ENCODE measurements around the gene PPOX. TPM values are rescaled to one million over a fixed set of nuclear protein-coding genes. Genes with fewer than 3 reads are reported as not detected.

PPOX gene
- total RNA-seq, 6 donors from 2014 or later: 19.5 to 48.2 (median 26.6) TPM

DNA sequence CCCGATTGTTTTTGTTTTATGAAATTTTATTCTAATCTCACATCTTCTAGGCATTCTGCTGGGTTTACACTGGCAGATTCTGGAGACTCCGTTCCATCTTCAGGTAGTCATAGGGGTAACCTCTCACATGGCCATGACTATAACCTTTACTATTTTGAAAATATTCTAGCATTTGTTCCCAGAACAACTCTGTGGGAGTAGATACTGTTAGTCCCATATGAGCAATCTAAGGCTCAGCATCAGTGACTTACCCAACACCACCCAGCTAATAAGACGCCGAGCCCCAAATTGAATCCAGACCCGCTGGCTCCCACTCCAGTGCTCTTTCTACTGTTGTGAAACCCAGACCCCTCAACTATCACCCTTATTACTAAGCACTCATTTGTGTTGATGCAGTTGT lies 22.8 kb downstream of the PPOX start:
- H3K27me3 ChIP-seq: no peaks in the 10 kb centered on the region
- ATAC-seq (ENCODE audit: low FRiP score in 2 of 2) (no peak), DNase-seq (no peak)
- WGBS, 2 donors: 97 to 99% methylated on average over 5 of the region's 5 CpGs
- H3K27ac ChIP-seq: no peak overlapping the region
- H3K4me3 ChIP-seq: no peak overlapping the region
- H3K4me1 ChIP-seq: peaks cover 29 to 35% (median 31%) of the 10 kb centered on the region in 4 donors
- H3K9me3 ChIP-seq: no peaks in the 10 kb centered on the region
- TF ChIP-seq POLR2A (IDR thresholded peaks at IDR 0.05): no peak
- no peak for TF ChIP-seq POLR2AphosphoS5 (IDR thresholded peaks at IDR 0.05)
- TF ChIP-seq EP300 (IDR thresholded peaks at IDR 0.05): no peak
- TF ChIP-seq, protein P1, sequence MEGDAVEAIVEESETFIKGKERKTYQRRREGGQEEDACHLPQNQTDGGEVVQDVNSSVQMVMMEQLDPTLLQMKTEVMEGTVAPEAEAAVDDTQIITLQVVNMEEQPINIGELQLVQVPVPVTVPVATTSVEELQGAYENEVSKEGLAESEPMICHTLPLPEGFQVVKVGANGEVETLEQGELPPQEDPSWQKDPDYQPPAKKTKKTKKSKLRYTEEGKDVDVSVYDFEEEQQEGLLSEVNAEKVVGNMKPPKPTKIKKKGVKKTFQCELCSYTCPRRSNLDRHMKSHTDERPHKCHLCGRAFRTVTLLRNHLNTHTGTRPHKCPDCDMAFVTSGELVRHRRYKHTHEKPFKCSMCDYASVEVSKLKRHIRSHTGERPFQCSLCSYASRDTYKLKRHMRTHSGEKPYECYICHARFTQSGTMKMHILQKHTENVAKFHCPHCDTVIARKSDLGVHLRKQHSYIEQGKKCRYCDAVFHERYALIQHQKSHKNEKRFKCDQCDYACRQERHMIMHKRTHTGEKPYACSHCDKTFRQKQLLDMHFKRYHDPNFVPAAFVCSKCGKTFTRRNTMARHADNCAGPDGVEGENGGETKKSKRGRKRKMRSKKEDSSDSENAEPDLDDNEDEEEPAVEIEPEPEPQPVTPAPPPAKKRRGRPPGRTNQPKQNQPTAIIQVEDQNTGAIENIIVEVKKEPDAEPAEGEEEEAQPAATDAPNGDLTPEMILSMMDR (IDR thresholded peaks at IDR 0.05): no peak
- H3K36me3 ChIP-seq: peaks cover 0 to 10% (median 0%) of the 10 kb centered on the region in 4 donors

DNA sequence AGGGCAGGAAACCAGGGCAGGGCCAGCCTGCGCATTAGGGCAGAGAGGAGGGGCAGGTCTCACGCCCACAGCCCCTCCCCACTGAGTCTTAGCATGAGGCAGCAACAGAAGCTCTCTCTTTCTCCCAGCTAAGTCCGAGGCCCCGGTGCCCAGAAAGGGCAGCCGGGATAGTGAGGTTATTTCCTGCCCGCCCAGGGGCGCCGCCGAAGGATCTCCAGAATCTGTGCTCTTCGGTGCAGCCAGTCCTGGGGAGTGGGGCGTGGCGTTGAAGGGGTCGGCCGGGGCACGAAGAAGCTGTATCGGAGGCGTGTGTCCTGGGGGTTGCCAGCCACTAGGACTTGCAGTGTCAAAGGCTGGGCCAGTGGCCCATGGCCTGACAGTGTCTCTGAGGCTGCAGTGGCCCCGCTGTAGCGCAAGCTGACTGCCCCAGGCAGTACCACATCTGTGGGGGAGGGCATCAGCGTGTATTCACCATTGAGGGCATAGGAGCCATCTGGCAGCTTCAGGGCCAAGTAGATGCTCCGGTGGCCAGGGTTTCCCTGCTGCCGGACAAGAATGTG lies 24.8 kb downstream of the PPOX start:
- DNase-seq: peak in 1 of 2 donors; percentile 81

DNA sequence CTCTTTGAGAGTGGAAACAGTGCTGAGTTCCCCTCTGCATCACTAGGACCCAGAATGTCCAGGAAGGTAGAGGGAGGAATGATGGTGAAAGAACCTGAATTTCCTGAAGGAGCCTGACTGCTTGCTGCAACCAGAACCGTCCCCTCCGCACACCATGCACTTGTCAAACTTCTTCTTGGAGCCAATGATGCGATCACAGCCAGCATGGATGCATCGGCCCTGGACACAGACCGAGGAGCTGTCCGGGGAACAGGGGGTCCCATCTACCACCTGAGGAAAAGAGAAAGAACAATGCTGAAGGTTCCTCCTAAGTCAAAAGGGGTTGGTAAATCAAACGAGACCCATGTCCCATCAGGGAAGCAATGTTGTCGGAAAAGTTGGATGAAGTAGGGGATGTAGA lies 25.7 kb downstream of the PPOX start:
- 64 to 67% methylated on average over 8 of the region's 8 CpGs for WGBS, 2 donors
- Histone ChIP-seq H3K36me3 (peaks cover 0 to 10% (median 0%) of the 10 kb centered on the region in 4 donors), H3K9me3 (no peaks in the 10 kb centered on the region), H3K4me1 (peaks cover 5 to 13% (median 9%) of the 10 kb centered on the region in 4 donors), H3K4me3 (no peak overlapping the region), H3K27ac (no peak overlapping the region), H3K27me3 (no peaks in the 10 kb centered on the region)
- DNase-seq: no peak
- no peak for ATAC-seq (ENCODE audit: low FRiP score in 2 of 2)
- TF ChIP-seq POLR2A (IDR thresholded peaks at IDR 0.05) (no peak), EP300 (IDR thresholded peaks at IDR 0.05) (no peak), POLR2AphosphoS5 (IDR thresholded peaks at IDR 0.05) (no peak)
- TF ChIP-seq, protein P1 (IDR thresholded peaks at IDR 0.05): no peak

More for the DNA sequence above, 24.8 kb downstream of the PPOX start:
- H3K27me3 ChIP-seq: no peaks in the 10 kb centered on the region
- WGBS, 2 donors: 53 to 66% methylated on average over 15 to 22 of the region's 22 CpGs
- H3K9me3 ChIP-seq: no peaks in the 10 kb centered on the region
- H3K36me3 ChIP-seq: peaks cover 0 to 10% (median 0%) of the 10 kb centered on the region in 4 donors
- no peak overlapping the region for H3K27ac ChIP-seq
- ATAC-seq (ENCODE audit: low FRiP score in 2 of 2): no peak
- TF ChIP-seq, protein P1 (IDR thresholded peaks at IDR 0.05): no peak
- no peak for TF ChIP-seq POLR2A (IDR thresholded peaks at IDR 0.05)
- TF ChIP-seq POLR2AphosphoS5 (IDR thresholded peaks at IDR 0.05): no peak
- TF ChIP-seq EP300 (IDR thresholded peaks at IDR 0.05): no peak
- H3K4me3 ChIP-seq: no peak overlapping the region
- peaks cover 14 to 18% (median 16%) of the 10 kb centered on the region in 4 donors for H3K4me1 ChIP-seq

DNA sequence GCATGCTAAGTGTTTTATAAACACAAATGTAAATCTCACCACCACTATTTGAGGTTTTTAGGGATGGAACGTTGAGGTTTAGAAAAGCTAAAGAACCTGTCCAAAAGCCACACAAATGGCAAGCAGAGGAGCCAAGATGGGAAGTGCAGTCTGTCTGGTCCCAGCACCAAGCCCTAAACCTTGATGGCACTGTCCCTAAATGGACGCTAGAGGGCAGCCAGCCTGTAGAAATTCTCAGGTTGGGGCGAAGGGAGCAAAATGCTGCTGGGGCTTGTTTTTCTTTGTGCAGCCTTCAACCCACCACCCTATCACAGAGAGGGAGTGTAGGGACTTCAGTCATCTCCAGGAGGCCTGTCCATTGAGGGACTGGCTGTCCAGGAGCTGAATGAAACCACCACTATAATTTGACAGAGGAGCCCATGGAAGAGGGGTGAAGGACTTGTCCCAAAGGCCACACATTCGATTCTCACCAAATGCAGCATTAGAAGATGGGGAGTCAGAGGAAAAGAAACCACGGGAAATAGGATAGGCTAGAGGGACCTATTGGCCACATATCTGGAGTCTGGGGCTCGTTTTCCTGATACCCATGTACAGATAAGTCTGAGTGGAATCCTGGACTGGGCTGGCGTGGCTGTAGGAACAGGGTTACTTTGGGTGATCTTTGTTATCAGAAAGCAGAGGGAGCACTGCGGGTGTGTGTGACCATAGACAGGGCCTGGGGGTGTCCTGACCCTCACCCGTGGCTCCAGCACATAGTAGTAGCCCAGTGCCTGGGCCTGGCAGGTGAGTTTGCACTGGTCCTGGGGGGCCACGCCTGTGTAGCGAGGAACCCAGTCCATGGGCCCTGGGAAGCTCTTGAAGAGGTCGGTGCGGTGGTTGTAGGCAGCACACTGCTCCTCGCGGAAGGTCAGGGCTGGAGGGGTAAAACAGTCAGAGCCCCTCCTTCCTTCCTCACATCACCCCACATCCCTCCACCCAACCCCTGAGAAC lies 26.5 kb downstream of the PPOX start:
- ATAC-seq (ENCODE audit: low FRiP score in 2 of 2) (peak; percentile 72 to 77), DNase-seq (peak; percentile 50 to 64)
- Histone ChIP-seq H3K27ac (peak overlapping the region in 1 of 4 donors; percentile 3), H3K9me3 (no peaks in the 10 kb centered on the region), H3K27me3 (no peaks in the 10 kb centered on the region), H3K36me3 (peaks cover 0 to 10% (median 0%) of the 10 kb centered on the region in 4 donors), H3K4me1 (peaks cover 4 to 16% (median 6%) of the 10 kb centered on the region in 4 donors), H3K4me3 (no peak overlapping the region)
- TF ChIP-seq POLR2AphosphoS5 (IDR thresholded peaks at IDR 0.05) (peak in 1 of 2 donors; percentile 17), POLR2A (IDR thresholded peaks at IDR 0.05) (no peak), EP300 (IDR thresholded peaks at IDR 0.05) (peak in 1 of 4 donors; percentile 9)
- TF ChIP-seq, protein P1 (IDR thresholded peaks at IDR 0.05): peak; percentile 78 to 92 (median 81)
- WGBS, 2 donors: 37 to 62% methylated on average over 7 to 15 of the region's 15 CpGs

Measured in upper lobe of left lung (tissue), 6 donors.